Measurements from ENCODE around the gene HIVEP3.

HIVEP3 gene

DNA sequence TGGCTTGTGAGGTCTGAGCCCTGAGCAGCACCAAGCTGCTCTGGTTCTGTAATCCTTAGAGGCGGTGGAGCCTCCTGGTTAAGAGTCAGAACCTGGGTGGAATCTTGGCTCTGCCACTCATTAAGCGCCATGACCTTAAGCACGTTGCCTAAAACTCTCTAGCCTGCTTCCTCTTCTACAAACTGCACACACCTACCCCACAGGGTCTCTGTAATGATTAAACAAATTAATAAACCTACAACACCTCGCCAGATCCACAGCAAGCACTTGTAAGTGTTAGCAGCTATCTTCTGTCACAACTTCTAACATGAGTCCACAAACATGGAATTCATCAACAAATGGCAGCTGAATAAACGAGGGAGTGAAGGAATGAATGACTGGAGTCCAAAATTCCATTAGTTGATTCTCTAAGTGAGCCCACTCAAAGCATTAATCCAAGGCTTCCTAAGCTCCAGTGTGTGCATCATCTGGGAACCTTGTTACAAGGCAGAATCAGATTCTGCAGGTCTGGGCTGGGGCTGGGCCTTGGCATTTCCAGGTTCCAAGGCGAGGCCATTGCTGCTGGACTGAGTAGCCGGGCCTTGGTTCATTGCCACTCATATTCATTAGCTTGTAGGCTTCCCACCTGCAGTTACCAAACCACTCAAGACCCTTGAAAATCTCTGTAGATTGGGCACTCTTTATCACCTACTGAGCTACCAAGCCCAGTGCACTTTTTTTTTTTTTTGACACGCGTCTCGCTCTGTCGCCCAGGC lies 168.6 kb downstream of the HIVEP3 start:
- DNase-seq: no peak

GRCh38 chr1:41745022-41745421 lies 173.7 kb downstream of the HIVEP3 start:
- DNase-seq: no peak

- no peak for DNase-seq
Observed at GRCh38 chr1:41743366-41743765, 175.4 kb downstream of the HIVEP3 start.

- DNase-seq: no peak
Observed at GRCh38 chr1:41742219-41742618, 176.5 kb downstream of the HIVEP3 start.

GRCh38 chr1:41741244-41741643 lies 177.5 kb downstream of the HIVEP3 start:
- DNase-seq: no peak

DNA sequence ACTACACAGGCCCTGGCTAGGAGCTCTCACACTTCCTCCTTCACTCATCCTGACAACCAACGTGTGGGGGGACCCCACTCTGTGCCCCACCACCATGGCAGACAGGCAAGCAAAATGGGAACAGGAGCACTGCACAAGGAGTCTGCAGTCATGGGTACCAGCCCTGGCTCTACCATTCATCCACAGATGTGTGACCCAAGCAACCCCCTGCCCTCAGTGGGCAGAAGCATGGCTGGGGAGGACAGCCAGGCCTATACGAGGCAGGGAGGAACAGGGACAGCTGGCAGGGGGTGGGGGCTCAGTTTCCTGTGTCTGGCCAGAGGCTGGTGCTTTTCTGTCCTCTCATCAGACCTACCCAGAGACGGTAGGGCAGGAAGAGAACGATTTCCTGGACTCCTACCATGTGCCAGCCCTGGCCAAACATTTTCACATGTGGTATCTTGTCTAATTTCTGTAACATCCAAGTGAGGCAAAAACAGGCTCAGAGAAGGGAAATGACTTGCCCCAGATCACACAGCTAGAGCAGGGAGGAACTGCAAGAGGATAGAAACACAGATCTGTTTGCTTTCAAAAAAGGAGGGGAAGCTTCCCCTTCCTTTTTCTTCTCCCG lies 178.0 kb downstream of the HIVEP3 start:
- no peak for DNase-seq

DNA sequence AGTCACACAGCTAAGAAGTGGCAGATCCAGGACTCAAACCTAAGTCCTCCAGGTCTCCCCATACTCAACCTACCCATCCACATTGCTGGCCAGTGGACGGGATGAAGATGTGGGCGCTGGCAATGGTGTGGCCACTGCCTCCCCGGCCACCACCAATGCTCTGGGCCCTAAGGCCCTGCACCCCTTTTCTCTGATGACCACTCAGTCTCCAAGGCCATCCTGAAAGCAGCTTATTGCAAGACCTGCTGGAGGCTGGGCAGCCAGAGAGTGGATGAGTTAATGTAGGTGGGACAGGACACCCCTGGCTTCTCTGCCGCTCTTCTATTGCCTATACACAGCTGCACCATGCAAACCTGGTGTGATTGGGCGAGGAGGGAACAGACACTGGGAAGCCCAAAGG lies 178.7 kb downstream of the HIVEP3 start:
- no peak for DNase-seq

GRCh38 chr1:41739061-41739955 lies 179.4 kb downstream of the HIVEP3 start:
- DNase-seq: peak; percentile 32

- no peak for DNase-seq
Observed at GRCh38 chr1:41738475-41738874, 180.2 kb downstream of the HIVEP3 start.

DNA sequence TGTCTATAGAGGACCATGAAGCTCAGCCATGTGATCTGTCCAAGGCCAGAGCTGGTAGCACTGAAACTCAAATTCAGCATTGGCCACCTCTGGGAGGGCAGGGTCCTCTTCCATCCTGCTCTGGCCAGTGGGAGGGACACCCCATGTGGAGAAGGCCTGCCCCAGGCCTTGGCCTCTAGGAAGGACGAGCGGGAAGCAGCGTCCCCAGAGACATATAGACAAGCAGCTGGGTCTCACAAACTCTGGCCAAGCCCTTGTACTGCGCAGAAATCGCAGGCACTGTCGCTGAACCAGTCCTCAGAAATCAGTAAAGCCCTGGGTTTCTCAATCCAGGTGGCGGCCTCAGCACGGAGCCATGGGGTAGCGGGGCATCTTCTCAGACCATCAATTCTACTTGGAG lies 180.7 kb downstream of the HIVEP3 start:
- DNase-seq: no peak

DNA sequence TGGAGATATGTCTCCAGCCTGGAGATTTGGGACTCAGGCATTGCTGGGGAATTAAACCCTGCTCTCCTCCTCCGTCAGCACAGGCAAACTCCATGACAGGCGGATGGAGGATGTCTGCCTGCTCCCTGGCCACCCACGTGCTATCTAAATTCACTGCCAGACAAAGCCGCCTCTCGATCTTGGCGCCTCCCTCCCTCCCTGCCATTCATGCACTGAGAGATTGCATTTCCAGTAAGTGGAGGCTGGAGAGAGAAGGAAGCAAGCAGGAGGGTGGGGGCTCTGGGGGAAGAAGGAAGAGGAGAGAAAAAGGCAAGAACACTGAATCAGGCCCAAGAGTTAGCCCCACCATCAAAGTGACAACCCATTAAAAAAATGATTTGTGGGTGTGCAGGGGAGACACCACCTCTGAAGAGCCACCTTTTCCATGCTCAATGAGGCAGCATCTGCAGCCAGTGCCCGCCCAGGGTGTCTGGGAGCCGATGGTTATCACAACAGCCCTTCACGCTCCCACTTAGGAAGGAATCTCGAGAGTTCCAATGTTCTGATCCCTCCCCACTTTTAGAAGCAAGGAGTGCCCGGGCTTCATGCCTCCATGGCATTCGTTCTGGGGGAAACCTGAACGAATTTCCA lies 183.0 kb downstream of the HIVEP3 start:
- no peak for DNase-seq

GRCh38 chr1:41735139-41735538 lies 183.6 kb downstream of the HIVEP3 start:
- DNase-seq: no peak

GRCh38 chr1:41734201-41734970 lies 184.3 kb downstream of the HIVEP3 start:
- no peak for DNase-seq

DNA sequence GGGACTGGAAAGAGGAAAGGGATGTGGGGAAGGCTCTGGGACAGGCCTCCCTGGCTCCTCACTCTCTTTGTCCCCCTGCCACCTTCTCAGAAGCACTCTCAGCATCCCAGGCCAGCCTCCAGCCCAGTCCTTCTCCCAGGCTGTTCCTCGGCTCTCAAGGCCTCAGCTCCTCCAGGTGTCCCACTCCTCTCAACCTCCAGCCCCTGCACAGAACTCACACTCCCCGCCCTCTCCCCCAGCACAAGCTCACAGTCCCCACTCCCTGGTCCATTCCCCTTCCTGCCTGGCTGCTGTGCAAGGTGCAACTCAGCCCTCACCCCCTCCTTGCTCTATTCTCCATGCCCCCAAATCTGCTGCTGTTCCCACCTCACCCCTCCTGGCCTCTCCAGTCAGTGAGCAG lies 185.0 kb downstream of the HIVEP3 start:
- no peak for DNase-seq

GRCh38 chr1:41733021-41733420 lies 185.7 kb downstream of the HIVEP3 start:
- no peak for DNase-seq

GRCh38 chr1:41731516-41732030 lies 187.1 kb downstream of the HIVEP3 start:
- DNase-seq: no peak

DNA sequence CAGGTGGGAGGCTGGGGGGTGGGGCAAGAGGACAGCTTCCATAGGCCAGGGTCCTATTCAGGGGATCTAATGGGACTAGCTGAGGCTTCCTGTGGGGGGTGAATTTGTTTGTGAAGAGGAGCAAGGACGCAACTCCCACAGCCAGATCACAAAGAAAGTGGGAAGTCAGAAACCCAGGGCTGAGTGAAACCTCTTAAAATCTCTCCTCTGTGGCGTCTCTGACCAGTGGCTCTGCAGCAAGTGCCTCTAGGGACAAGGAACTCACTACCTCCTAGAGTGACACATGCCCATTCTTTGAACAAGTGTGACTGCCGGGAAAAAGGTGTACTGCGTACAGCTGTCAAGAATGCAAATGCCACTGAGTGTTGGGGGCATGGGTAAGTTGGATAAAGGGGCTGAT lies 187.9 kb downstream of the HIVEP3 start:
- DNase-seq: no peak

DNA sequence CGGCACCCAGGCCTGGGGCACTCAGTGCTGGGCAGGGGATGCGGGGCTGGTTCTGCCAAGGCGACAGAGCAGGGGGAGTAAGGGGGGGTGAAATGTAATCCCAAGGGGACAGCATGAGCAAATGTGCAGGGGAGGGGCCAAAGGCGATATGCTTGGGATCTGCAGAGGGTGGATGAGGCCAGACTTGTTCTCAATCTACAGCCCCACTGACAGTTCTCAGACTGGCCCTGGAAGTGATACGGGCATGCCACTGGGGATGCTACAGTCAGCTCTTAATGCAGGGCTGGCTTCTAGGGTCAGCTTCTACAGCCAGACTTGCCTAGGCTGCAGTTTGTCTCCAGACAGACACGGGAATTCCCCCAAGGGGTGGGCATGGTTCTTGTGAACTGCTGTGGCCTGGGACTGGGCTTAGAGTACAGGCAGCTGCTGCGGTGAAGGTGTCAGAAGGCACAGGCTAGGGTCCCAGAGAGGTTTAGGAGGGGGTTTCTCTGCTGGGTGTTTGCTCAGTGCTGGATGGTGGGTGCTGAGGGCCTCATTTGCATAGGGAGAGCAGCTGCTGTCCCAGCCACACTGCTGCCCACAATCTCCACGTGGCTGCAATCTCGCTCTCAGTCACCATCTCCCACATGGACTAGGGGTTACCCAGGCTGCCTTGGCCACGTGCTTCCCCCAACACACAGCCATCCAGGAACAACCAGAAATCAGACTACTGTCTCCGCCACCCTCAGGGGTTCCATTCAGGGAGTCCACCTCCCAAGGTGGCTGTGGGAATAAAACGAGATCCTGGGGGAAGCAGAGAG lies 190.1 kb downstream of the HIVEP3 start:
- no peak for DNase-seq

- DNase-seq: no peak
Observed at GRCh38 chr1:41727749-41728115, 191.0 kb downstream of the HIVEP3 start.

GRCh38 chr1:41726899-41727748 lies 191.6 kb downstream of the HIVEP3 start:
- DNase-seq: no peak
